ENCODE results near the gene PELI2. TPM values are rescaled to one million over a fixed set of nuclear protein-coding genes. Genes with fewer than 3 reads are reported as not detected.

Gene PELI2
- polyA plus RNA-seq, 1 donor: 3.4 TPM

GRCh38 chr14:56261046-56261445 lies 142.8 kb downstream of the PELI2 start:
- DNase-seq: no peak

DNA sequence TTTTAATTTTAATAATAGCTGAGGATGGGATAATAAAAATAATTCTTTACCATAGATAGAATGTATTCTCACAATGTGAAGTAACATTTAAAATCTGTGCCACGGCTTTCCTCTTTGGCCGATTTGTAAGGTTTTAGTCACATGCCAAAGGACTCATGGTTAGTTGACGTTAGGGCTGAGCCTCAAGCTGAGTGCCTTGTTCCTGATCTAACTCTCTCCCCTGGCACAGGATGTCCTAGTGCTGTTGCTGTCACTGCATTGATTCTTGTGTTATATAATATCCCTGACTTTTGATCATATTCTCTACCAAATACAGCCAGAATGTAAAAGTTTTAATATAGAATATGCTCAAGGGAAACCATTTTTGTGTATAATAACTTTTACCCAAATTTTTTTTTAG lies 144.3 kb downstream of the PELI2 start:
- no peak for DNase-seq

DNA sequence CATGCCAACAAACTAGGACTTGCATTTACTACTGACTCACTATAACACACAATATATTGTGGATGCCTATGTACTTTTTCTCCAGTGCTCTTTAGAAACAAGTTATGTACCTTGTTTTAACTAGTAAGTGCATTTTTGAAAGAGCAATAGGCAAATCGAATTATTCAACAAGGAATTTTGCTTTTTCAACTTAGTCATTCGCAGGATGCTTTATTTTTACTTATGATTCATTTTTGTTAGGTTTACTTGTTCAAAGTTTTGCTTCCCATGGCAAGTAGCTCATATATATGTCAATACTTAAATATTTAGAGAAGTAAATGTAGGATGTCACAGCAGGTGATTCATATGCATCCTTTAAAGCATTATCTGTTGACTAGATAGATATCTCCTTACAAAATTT lies 149.8 kb downstream of the PELI2 start:
- DNase-seq: no peak

DNA sequence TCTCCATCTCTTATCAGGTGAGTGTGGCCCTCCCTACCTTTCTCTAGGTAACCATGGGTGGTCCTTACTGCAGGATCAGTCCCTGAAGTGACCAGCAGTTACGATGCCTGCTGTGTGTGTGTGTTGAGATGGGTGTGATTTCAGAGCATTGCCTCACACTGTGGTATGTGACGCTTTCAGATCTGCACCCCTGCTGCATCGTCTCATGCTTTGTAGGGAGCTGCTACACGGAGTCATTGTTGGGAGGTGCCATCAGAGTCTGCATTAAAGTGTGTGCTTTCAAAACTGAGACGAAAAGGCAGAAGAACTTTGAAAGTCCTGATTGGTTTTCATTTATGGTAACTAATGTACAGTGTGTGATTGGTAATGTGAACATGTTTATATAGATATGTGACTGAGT lies 150.5 kb downstream of the PELI2 start:
- no peak for DNase-seq

- DNase-seq: no peak
Observed at GRCh38 chr14:56270921-56271320, 152.7 kb downstream of the PELI2 start.

GRCh38 chr14:56271970-56272369 lies 153.8 kb downstream of the PELI2 start:
- no peak for DNase-seq

GRCh38 chr14:56273155-56273554 lies 154.9 kb downstream of the PELI2 start:
- DNase-seq: no peak

DNA sequence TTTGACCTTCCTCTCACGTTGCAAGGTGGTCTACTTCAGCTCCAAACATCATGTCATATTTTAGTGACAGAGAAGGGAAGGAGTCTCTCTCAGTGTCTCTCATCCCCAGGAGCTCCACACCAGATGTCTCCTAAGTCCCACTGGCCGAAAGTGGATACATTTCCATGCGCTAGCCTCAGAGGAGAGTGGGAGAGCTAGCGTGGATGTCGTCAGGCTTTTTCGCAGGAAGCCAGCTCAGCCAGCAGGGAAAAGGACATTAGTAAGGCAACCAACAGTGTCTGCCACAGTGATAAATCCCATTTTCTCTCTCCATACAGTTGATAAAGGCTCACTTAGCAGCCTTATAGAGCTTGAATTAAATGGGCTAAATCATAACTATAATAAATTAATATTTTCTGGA lies 155.7 kb downstream of the PELI2 start:
- no peak for DNase-seq

- no peak for DNase-seq
Observed at GRCh38 chr14:56274556-56274955, 156.3 kb downstream of the PELI2 start.

DNA sequence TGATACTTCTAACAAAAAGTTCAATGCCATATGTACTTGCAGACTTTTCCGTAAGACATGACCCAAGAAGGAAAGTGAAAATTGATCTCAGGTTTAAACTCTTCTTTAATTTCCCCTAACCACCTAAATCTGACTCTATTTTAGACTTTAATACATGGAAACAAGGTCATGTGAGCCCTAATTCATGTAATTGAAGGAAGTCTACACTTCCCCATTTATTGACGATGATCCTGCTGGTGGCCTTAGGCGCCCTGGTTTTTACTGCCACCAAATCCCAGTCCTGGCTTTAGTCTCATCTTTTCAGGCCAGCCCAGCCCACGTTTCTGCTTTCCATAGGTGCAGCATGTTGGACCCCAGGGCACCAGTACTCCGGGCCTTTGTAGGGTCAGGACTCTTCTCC lies 157.9 kb downstream of the PELI2 start:
- DNase-seq: no peak

DNA sequence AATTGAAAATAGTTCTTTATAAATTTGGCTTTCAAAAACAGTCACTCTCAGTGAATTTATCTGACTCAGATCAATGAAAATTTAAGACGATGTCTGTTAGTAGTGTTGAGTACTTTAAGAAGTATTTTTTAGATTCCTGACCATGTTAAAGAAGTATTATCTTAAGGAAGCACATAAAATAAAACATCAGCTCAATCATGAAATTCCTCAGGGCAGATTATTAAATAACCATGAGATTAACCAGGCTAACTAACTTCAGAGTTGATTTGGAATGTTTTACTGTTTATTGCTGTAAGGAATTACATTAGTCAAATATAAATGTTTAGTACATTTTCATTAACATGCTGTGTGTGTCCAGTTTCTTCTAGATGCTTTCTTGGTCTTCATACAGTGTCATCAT lies 160.2 kb downstream of the PELI2 start:
- DNase-seq: no peak

DNA sequence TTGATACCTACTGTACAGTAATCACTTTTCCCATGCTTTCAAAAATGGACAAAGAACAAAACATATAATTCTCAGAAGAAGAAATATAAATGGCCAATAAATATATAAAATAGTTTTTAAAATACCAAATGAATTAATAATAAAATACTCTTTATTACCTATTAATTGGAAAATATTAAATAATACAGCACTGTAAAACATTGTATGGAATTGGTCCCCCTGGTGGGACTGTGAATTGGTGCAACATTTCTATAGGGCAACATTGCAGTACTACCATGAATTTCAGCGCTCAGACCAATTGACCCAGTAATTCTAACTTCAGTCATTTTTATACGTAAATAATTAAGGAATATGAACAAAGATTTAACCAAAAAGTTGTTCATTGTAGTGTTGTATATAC lies 162.6 kb downstream of the PELI2 start:
- DNase-seq: no peak

GRCh38 chr14:56282179-56282578 lies 164.0 kb downstream of the PELI2 start:
- no peak for DNase-seq

GRCh38 chr14:56284641-56285040 lies 166.4 kb downstream of the PELI2 start:
- no peak for DNase-seq

DNA sequence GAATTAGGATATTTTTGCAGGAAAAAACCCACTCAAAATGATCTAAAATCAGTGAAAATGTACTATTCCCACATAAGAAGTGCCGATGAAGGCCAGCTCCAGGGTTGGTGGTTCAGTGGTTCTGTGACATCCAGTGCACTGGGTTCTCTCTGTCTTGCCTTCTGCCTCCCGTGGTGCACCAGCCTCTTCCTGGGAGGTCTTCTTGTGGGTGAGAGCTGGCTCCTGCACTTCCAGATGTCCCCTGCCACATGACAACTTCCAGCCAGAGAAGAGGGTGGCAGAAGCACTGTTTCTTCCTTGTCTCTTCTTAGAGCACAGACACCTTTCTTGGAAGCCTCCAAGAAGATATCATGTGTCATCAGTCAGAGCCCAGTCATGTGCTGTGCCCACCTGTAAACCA lies 170.9 kb downstream of the PELI2 start:
- DNase-seq: no peak

GRCh38 chr14:56290195-56290594 lies 172.0 kb downstream of the PELI2 start:
- no peak for DNase-seq

DNA sequence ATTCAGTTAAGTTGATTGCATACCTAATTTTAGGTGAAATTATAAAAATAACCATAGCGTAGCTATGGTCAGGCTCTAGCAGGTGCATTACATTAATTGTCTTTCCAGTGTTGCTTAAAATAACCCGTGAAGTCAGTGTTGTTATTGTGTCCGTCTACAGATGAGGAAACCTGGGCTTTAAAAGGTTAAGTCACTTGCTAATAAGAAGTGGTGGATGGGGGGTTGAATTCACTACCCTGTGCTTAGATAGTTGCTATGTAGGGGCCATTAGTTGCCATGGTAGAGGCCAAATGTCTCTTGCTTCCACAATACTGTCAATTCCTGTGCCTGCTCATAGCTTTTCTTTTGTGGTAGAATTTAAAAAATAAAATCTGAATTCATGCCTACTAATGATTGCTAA lies 174.8 kb downstream of the PELI2 start:
- no peak for DNase-seq

- DNase-seq: no peak
Observed at GRCh38 chr14:56293506-56293905, 175.3 kb downstream of the PELI2 start.

DNA sequence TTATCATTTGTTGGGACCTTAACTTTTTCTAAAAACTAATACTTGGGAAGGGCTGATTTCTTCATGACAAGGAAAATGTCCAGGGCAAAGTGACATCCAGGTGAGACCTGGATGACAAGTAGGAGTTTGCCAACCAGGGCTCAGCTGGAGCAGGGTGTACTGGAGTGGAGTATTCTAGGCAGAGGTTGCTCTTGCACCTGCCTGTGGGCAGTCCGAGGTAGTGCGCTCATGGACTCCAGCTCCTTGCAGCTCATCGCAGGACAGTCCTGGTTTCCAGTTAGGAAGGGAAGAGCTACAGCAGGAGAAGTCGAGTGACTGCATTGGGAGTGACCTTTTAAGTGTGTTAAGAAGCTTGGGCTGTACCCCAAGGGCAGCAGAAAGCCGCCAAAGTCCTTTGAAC lies 175.9 kb downstream of the PELI2 start:
- DNase-seq: no peak

GRCh38 chr14:56295743-56296142 lies 177.5 kb downstream of the PELI2 start:
- no peak for DNase-seq

DNA sequence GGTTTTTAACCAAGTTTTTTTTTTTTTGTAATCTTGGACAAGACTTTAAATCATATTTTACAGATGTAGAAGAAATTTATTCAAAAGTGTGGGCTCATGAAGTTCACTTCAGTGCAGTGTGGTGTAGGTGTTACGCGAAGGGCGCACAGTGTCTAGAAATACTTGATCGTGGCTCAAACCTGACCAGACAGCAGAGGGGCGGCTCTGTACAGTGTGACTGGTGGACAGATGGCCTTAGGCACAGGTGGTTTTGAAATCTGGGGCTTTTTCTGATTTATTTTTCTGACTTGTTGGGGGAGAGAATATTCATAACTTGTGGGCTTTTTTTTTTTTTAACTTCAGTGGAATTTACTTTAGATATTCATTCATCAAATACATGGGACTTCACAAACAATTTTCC lies 179.2 kb downstream of the PELI2 start:
- DNase-seq: no peak

- DNase-seq: no peak
Observed at GRCh38 chr14:56299306-56299984, 181.2 kb downstream of the PELI2 start.

- DNase-seq: no peak
Observed at GRCh38 chr14:56300495-56300894, 182.3 kb downstream of the PELI2 start.

- no peak for DNase-seq
Observed at GRCh38 chr14:56304456-56304855, 186.2 kb downstream of the PELI2 start.

GRCh38 chr14:56309198-56309597 lies 191.0 kb downstream of the PELI2 start:
- DNase-seq: no peak

All from hindlimb muscle (tissue), 1 donor.